Central memory CD8-positive, alpha-beta T cell (primary cell): ENCODE measurements around the gene CHKA.

Experiments used
- ATAC-seq: fragments of 150-1000 bp; cut with Tn5 transposase; replicated peaks from 2 replicates; pipeline ENCODE4 v1.10.0; 2022; ENCODE audit warnings: mild to moderate bottlenecking, moderate FRiP score, moderate number of reproducible peaks; ENCODE audit not compliant: poor library complexity, severe bottlenecking; ENCODE audit errors: extremely low read depth
- DNase-seq, 2 donors: peaks; one replicate each; pipeline ENCODE4 v3.0.0; 2021; ENCODE audit warnings: low spot score in 2 of 2
- H3K27ac Mint-ChIP-seq: one replicate; pipeline ENCODE4 v1.8.0; 2022; ENCODE audit warnings: low read depth, mild to moderate bottlenecking, moderate library complexity, mixed read lengths
- H3K27me3 Mint-ChIP-seq: one replicate; pipeline ENCODE4 v1.8.0; 2022; ENCODE audit warnings: mixed read lengths
- H3K36me3 Mint-ChIP-seq: one replicate; pipeline ENCODE4 v1.8.0; 2022; ENCODE audit warnings: mild to moderate bottlenecking, moderate library complexity, mixed read lengths; ENCODE audit not compliant: insufficient read depth
- H3K4me1 Mint-ChIP-seq: one replicate; pipeline ENCODE4 v1.8.0; 2022; ENCODE audit warnings: mixed read lengths
- H3K4me3 Mint-ChIP-seq: one replicate; pipeline ENCODE4 v1.8.0; 2022; ENCODE audit warnings: mild to moderate bottlenecking, moderate library complexity, mixed read lengths
- H3K9me3 Mint-ChIP-seq: one replicate; pipeline ENCODE4 v1.8.0; 2022; ENCODE audit warnings: mixed read lengths

Gene CHKA

DNA sequence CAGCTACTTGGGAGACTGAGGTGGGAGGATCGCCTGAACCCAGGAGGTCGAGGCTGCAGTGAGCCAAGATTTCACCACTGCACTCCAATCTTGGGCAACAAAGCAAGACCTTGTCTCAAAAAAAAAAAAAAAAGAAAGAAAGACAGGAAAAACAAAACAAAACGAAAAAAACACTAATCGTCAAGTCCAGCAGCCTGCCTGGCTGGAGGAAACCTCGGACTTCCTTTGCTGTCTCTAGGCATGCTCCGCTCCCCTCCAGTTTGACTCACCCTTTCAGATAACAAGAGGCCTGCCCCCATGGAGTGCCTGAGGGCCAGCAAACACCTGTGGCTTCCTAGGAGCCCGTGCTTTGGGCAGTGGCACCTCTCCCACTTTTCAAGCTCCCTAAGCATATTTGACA, 28.8 kb upstream of the CHKA start:
- H3K36me3 Mint-ChIP-seq, result peaks cover 2% of the 10 kb centered on the region
- peaks cover 7% of the 10 kb centered on the region for H3K27me3 Mint-ChIP-seq
- no peak for ATAC-seq
- H3K9me3 Mint-ChIP-seq, result no peaks in the 10 kb centered on the region
- H3K4me1 Mint-ChIP-seq, result no peaks in the 10 kb centered on the region
- DNase-seq, result no peak
- no peak overlapping the region for H3K4me3 Mint-ChIP-seq
- H3K27ac Mint-ChIP-seq, result no peak overlapping the region

DNA sequence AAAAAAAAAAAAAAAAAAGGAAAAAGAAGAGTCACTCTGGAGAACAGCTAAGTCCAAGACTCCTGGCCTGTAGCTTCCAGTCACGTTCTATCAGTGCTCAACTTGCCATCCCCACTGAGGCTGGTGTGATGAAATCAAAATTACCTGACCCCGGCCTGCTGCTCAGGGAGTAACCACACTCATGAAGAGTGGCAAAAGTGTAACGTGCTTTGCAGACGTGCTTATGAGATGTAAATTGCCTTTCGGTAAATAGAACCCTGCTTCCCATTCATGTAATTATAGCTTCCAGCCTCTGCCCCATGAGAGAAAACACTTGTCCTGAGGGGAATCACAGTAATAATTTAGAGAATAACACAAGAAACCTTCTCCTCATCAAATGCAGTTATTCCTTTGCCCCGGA, 28.2 kb upstream of the CHKA start:
- H3K27me3 Mint-ChIP-seq, result peaks cover 7% of the 10 kb centered on the region
- ATAC-seq, result no peak
- no peaks in the 10 kb centered on the region for H3K4me1 Mint-ChIP-seq
- H3K4me3 Mint-ChIP-seq, result no peak overlapping the region
- no peak for DNase-seq
- H3K9me3 Mint-ChIP-seq, result no peaks in the 10 kb centered on the region
- H3K27ac Mint-ChIP-seq, result no peak overlapping the region
- peaks cover 2% of the 10 kb centered on the region for H3K36me3 Mint-ChIP-seq

DNA sequence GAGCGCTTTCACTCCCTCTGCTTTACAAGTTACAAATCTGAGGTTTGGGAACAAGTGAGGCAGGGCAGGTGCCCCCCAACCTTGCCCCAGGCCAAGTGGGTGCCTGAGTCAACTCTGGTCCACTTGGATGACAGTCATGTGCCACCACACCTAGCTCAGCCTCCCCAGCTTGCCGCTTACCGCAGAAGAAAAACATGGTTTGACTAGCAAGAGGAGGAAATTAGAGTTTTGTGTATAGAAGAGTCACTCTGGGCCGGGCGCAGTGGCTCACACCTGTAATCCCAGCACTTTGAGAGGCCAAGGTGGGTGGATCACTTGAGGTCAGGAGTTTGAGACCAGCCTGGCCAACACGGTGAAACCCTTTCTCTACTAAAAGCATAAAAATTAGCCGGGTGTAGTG, 27.7 kb upstream of the CHKA start:
- Mint-ChIP-seq H3K4me1 (no peaks in the 10 kb centered on the region), H3K36me3 (peaks cover 2% of the 10 kb centered on the region), H3K9me3 (no peaks in the 10 kb centered on the region), H3K27ac (no peak overlapping the region), H3K27me3 (peaks cover 7% of the 10 kb centered on the region), H3K4me3 (no peak overlapping the region)
- DNase-seq, result no peak
- ATAC-seq, result no peak

DNA sequence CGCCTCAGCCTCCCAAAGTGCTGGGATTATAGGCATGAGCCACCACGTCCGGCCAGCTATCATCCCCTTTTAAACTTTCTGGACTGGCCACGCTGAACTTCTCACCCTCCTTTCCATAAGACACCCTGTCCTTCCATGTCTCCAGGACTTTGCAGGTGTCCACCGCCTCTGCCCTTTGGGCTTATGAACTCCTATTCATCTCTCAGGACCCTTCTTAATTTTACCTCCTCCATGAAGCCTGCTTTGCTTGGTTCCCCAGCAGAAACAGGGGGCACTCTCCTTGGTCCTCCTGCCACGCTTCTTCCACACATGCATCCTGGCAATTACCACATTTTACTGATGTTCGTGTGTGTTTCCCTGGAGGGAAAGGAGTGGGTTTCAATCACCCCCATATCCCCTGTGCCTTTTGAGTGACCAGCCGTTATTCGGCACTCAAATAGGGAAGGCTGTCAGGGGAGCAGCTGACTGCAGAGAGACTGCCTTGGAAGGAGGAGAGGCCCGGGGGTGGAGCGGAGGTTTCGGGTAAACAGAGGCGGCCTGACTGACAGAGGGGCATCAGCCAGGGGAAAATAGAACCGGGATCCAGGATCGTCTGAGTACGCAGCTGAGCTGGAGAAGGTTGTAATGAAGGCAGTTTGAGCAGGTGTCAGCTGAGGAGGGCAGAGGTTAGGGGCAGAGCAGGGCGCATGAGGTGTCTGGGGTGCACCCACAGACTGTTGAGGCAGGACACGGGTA, 27.1 kb upstream of the CHKA start:
- DNase-seq (no peak), ATAC-seq (no peak)
- Mint-ChIP-seq H3K27me3 (peaks cover 7% of the 10 kb centered on the region), H3K9me3 (no peaks in the 10 kb centered on the region), H3K4me1 (no peaks in the 10 kb centered on the region), H3K4me3 (no peak overlapping the region), H3K27ac (no peak overlapping the region), H3K36me3 (peaks cover 2% of the 10 kb centered on the region)

DNA sequence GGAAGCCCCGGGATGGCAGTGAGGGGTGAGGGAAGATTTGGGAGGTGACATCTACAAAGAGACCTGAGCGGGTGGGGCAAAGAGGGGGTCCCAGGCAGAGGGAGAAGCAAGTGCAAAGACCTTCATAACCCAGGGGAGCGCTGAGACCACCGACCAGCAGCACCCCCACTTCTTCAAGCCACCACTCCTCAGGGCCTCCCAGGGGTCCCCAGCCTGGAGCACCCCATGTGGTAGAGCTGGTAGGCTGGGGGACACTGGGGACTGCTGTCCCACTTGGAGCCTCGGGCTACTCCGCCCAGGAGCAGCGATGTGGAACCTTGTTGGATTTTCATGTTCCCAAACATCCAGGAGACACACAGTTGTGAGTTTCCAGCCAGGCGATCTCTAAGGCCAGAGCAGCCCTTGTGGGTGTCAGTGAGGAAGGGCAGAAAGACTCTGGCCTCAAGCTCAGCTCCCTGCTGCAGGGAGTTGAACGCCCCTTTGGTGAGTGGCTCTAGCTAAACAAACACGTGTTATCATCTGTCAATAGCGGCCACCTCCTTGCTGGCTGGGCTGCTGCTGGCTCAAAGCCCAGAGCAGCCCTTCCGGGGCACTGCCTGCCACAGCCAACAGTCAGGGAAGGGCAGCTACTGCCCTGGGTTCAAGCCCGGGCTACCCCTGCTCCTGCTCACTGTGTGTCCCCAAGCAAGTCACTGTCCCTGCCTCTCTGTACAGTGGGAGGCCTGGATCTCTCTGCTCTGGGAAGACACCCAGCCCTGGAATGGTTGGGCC, 25.7 kb upstream of the CHKA start:
- H3K9me3 Mint-ChIP-seq, result no peaks in the 10 kb centered on the region
- peaks cover 2% of the 10 kb centered on the region for H3K36me3 Mint-ChIP-seq
- ATAC-seq (no peak), DNase-seq (no peak)
- H3K4me3 Mint-ChIP-seq, result no peak overlapping the region
- H3K27me3 Mint-ChIP-seq, result peaks cover 7% of the 10 kb centered on the region
- no peaks in the 10 kb centered on the region for H3K4me1 Mint-ChIP-seq
- H3K27ac Mint-ChIP-seq, result no peak overlapping the region

DNA sequence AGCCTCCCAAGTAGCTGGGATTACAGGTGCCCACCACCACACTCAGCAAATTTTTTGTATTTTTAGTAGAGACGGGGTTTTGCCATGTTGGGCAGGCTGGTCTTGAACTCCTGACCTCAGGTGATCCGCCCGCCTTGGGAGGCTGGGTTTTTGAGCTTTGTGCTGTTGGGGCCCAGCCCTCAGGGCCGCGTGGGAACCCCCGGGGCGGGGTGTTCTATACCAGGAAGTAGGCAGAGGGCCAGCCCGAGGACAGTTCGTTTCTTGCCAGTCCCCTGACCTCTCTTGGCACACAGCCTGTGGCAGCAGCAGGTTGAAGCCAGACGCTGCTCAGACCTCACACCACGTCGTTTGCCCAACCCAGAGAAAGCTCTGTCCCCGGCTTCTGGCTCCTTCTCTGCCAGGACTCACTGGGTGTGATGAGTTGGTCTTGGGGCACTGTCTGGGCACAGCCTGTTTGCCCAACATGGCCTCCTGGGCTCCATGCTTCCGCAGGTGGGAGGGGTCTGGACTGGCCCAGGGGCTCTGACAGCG, 24.9 kb upstream of the CHKA start:
- Mint-ChIP-seq H3K36me3 (peaks cover 2% of the 10 kb centered on the region), H3K4me1 (no peaks in the 10 kb centered on the region), H3K27ac (no peak overlapping the region), H3K27me3 (peaks cover 7% of the 10 kb centered on the region), H3K4me3 (no peak overlapping the region), H3K9me3 (no peaks in the 10 kb centered on the region)
- ATAC-seq (no peak), DNase-seq (no peak)

DNA sequence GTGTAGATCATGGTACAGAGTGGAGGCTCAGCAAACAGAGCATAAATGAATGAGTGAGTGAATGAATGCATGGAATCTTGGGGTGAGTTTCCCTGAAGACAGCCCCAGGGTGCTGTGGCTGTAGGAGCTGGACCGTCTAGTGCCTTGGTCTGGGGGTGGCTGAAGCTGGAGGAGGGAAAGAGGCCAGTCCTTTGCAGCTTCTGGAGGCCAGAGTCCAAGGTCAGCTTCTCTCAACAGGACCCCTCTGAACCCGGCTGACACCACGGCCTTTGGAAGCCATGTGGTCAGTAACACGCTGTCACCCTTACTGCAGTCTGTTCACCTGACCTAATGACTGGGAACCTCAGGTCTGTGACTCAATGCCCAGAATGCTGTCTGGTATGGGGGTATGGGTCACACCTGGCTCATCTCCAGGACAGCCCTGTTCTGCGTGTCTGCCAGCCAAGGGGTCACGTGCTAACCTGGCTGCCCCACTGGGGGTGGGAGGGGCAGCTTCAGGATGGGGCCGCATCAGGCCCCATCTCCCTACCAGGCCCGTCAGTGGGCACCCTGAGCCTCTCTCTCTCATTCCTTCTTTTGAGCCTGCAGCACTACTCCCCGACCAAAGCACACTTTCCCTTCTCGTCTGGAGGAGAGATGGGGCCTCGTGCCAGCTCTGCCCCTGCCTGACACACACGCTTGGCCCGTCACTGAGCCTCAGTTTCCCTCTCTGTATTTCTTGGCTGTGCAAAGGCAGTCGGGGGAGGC, 24.1 kb upstream of the CHKA start:
- peaks cover 2% of the 10 kb centered on the region for H3K36me3 Mint-ChIP-seq
- H3K4me3 Mint-ChIP-seq, result no peak overlapping the region
- DNase-seq (no peak), ATAC-seq (no peak)
- H3K27ac Mint-ChIP-seq, result no peak overlapping the region
- H3K4me1 Mint-ChIP-seq, result no peaks in the 10 kb centered on the region
- H3K27me3 Mint-ChIP-seq, result peaks cover 7% of the 10 kb centered on the region
- no peaks in the 10 kb centered on the region for H3K9me3 Mint-ChIP-seq

DNA sequence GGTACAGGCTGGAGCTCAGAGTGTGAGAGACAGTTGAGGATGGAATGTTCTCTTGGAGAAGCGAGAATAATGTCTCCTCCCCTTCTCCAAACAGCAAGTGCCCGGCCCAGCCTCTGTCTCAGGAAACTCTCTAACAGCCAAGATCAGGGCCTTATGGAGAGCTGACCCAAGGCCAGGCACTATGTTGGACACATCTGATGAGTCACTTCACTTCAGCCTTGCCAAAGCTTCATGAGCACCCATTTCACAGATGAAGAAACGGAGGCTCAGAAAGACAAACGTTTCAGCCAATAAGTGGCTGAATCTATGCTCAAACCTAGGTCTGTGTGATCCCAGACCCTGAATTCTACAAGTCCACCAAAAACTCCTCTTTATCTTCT, 22.1 kb upstream of the CHKA start:
- no peak for DNase-seq
- no peak overlapping the region for H3K4me3 Mint-ChIP-seq
- peaks cover 7% of the 10 kb centered on the region for H3K27me3 Mint-ChIP-seq
- no peak overlapping the region for H3K27ac Mint-ChIP-seq
- H3K4me1 Mint-ChIP-seq, result no peaks in the 10 kb centered on the region
- no peaks in the 10 kb centered on the region for H3K9me3 Mint-ChIP-seq
- peaks cover 2% of the 10 kb centered on the region for H3K36me3 Mint-ChIP-seq
- ATAC-seq, result no peak

DNA sequence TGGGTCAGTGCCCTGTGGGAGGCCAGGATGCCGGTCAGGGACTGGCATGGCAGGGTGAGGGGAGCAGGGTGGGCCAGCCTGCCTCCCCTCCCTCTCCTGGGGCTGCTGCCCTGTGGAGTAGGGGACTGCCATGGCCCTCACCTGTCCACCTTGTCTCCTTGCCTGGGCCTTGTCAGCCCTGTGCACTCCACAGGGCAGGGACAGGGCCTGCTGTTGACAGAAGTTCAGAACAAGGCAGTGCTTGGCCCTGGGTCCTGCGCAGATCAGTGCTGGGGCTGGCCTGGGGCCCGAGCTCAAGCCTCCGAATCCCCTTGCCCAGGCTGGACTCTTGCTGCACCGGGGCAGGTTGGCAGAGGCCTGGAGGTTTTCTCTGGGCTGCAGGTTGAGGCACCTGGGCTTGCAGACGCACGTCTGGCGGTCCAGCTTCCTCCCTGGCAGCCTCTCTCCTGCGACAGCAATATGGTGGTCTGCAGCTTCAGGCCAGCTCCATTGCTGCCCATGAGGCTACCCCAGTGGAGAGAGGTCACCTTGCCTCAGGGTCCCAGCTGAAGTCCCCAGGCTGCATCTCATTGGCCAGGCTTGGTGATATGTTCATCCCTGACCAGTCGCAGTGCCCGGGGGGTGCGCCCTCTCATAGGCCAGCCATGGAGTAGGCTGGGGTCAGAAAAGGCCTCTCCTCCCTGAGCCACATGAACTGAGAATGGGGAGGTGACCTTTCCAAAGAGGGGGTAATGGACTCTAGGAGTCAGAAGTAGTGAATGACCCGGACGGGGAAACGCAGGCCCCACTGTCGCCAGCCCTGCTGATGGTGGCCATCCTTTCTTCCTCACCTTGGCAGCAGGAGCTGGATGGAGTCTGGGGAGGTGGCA, 21.5 kb upstream of the CHKA start:
- ATAC-seq (no peak), DNase-seq (no peak)
- Mint-ChIP-seq H3K36me3 (no peaks in the 10 kb centered on the region), H3K27me3 (peaks cover 9% of the 10 kb centered on the region), H3K9me3 (no peaks in the 10 kb centered on the region), H3K27ac (peak overlapping the region; percentile 46), H3K4me1 (no peaks in the 10 kb centered on the region), H3K4me3 (no peak overlapping the region)

DNA sequence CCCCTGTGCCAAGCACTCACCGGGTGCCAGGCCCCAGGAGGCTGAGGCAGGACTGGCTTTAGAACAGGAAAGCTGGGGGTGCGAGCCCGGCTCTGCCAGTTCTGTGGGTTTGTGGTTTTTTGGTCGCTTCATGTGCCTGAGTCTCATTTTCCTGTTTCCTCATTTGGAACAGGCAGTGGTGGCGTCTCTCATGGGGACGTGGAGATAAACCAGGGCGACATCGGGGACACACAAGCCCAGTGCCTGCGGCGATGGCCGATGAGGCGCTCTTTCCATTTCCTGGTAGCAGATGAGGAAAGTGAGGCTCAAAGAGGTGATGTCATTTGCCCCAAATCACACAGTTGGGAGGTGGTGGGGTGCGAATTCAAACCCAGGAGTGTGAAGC, 20.8 kb upstream of the CHKA start:
- Mint-ChIP-seq H3K9me3 (no peaks in the 10 kb centered on the region), H3K27me3 (peaks cover 9% of the 10 kb centered on the region), H3K36me3 (no peaks in the 10 kb centered on the region), H3K4me3 (no peak overlapping the region), H3K4me1 (no peaks in the 10 kb centered on the region), H3K27ac (peak overlapping the region; percentile 46)
- peak; percentile 28 for ATAC-seq
- no peak for DNase-seq

DNA sequence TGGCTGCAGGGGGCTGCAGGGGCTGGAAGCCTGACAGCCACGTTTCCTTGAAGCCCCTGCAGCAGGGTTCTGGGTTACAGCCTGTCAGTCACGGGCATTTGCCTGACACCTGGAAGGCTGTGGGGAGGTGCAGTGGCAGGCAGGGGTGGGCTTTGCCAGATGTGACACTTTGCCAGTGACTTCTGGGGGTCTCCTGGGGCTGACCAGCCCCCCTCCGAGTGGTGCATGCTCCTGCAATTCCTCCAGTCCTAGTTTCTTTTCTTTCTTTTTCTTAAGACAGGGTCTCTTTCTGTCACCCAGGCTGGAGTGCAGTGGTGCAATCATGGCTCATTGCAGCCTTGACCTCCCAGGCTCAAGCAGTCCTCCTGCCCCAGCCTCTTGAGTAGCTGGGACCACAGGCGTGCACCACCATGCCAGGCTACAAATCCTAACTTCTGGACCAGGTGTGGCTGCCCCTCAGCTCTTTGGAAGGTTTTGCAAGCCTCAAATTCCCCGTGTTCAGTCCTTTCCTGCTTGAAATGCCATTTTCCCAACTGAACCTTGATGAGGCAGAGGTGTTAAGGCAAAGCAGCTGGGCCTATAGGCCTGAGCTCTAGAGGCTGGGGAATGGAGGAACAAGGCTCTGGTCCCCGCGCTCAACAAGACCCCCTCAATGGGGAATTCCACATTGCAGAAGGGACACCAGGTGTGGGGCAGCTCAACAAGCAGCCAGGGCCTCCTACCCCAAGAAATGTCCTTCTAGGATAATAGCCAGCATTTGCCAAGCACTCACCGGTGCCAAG, 20.2 kb upstream of the CHKA start:
- Mint-ChIP-seq H3K27me3 (peaks cover 9% of the 10 kb centered on the region), H3K27ac (peak overlapping the region; percentile 46), H3K9me3 (no peaks in the 10 kb centered on the region), H3K4me3 (no peak overlapping the region), H3K36me3 (no peaks in the 10 kb centered on the region), H3K4me1 (no peaks in the 10 kb centered on the region)
- ATAC-seq (peak; percentile 14), DNase-seq (no peak)
